ENCODE results near the gene FLII.
A peak's percentile ranks its signal among the peaks of the same experiment; 100 is the strongest.
"Not testable (repeated sequence)": the region's sequence is repeated elsewhere in the genome, so short reads cannot be mapped to it uniquely, and the experiment has no call there.

FLII gene

DNA sequence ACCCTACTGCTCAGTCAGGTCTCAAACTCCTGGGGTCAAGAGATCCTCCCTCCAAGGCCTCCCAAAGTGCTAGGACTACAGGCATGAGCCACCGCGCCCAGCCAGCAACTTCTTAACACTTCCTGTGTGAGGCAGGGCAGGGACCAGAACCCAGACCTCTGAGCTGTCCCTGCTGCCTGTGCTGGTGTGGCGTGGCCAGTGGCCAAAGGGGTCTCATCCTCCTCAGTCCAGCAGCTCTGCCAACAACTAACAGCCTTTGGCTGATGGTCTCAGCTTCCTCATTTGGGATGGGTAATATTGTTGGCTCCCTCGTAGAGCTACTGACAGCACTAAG, 34.5 kb downstream of the FLII start:
- no peak for DNase-seq (ENCODE audit: low read depth in 3 of 3)

DNA sequence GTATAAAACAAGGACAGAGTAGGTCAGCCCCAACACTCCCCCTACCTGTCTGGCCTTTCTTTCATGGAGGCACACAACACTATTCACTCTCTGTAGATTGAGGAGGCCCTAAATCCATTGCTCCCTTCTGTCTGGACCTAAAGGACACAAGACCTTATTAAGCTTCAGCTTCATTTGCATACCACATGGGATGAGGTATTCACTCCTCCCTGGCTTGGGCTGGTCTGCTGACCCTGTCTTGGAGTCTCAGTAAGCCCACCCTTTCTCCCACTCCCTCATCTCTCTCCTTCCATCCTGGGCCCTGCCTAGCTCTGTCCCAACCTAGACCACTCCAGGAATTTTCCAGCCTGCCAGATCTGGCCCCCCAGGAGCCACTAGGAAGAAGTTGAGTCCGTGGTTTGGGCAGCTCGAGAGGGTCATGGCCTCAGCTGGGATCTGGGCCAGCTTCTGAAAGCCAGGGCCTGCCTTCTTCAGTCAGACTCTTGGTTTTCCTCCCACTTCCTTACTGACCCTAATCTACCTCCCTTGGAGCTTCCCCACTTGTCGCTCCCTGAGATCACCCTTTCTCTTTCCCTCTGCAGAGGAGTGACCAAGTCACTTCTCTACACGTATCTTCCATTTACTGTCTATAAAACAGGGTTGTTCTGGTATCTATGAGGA, 39.7 kb downstream of the FLII start:
- no peak for DNase-seq (ENCODE audit: low read depth in 3 of 3)

DNA sequence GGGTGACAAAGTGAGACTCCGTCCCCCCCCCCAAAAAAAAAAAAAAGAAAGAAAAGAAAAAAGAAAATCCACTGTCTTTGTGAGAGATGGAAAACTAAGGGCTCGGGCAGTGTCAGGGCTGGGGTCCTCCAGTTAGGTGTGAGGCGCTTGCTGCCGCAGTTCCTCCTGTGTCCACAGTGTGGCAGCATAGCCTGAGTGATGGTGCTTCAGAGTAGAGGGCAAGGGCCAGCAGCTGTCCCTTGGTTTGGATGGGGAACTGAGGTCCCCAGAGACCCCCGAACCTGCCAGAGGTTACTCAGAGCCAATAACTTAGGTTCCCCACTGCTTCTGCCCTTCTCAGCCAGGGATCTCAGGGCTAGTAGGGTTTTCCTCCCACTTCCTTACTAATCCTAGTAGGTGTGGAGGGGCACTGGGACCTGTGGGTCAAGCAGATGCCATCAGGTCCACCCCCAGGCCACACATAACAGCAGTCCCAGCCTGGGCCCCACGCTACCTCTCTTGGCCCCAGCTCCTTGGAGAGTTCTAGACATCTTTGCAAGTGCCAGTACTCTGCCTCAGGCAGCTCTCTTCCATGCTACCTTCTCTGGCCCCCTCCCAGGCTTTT, 41.0 kb downstream of the FLII start:
- DNase-seq (ENCODE audit: low read depth in 3 of 3) = peak; percentile 43 to 73 (median 59)

DNA sequence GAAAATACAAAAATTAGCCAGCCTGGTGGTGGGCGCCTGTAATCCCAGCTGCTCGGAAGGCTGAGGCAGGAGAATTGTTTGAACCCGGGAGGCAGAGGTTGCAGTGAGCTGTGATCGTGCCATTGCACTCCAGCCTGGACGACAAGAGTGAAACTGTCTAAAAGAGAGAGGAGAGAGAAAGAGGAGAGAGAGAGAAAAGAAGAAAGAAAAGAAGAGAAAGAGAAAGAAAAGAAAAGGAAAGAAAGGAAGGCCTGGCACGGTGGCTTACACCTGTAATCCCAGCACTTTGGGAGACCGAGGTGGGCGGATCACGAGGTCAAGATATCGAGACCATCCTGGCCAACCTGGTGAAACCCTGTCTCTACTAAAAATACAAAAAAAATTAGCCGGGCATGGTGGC, 41.6 kb downstream of the FLII start:
- DNase-seq (ENCODE audit: low read depth in 3 of 3) = not testable (repeated sequence)

DNA sequence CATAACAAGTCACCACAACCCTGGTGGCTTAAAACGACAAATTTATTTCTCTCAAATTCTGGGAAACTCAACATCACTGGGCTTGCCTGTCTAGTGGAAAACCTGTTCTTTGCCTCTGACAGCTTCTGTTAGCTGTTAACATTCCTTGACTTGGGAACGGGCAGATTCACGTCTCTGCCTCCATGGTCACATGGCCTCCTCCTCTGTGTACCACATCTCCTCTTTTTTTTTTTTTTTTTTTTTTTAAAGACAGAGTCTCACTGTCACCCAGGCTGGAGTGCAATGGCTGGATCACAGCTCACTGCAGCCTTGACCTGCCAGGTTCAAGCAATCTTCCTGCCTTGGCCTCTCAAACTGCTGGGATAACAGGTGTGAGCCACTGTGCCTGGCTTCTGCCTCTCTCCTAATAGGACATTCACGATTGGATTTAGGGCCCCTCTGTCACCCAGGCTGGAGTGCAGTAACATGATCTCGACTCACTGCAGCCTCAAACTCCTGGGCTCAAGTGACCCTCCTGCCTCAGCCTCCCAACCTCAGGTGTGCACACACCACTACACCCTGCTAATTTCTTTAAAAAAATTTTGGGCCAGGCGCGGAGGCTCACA, 44.8 kb downstream of the FLII start:
- no peak for DNase-seq (ENCODE audit: low read depth in 3 of 3)

DNA sequence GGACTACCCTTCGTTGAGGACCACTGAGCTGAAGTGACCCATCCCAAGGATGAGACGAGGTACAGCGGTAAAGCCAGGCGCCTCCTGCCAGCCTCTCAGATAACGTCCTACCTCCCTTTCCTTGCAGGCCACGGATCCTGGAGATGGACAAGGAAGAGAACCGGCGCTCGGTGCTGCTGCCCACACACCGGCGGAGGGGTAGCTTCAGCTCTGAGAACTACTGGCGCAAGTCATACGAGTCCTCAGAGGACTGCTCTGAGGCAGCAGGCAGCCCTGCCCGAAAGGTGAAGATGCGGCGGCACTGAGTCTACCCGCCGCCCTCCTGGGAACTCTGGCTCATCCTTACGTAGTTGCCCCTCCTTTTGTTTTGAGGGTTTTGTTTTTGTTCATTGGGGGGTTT, 50.4 kb downstream of the FLII start:
- DNase-seq (ENCODE audit: low read depth in 3 of 3) = no peak

DNA sequence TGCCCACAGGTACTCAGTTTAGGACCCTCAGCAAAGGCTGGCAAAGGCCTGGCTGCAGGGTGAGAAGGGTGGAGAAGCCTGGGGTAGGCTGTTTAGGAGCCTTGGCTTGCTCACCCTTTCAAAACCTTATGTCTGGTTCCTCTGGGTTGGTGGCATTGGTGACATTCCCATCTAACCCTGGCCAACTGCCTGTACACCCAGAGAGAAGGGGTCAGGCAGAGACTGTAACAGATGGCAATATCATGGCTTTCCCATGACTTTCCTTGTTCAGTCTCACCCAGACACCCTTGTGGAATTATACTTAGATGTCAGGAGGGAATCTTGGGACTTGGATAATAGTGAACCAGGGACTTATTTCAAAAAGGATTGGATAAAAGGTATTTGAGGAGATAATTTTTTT, 51.6 kb downstream of the FLII start:
- no peak for DNase-seq (ENCODE audit: low read depth in 3 of 3)

DNA sequence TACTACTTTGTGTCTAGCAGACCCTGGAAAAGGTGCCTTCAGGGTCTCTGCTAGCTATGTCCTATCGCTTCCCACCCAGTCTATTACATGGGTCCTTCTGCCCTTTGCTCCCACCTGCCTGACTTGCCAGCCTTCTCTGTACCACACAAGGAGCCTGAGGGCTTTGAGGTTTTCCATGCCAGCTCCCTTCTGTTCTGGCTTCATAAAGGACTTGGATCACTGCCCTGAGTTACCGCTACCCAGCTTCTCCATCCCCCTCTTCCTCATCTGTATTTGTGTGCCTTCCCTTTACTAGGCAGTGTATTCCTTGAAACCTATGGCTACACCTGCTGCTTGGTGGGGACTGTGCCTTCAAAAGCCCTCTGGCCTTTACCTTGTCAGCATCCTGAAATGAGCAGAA, 52.7 kb downstream of the FLII start:
- DNase-seq (ENCODE audit: low read depth in 3 of 3) = no peak

DNA sequence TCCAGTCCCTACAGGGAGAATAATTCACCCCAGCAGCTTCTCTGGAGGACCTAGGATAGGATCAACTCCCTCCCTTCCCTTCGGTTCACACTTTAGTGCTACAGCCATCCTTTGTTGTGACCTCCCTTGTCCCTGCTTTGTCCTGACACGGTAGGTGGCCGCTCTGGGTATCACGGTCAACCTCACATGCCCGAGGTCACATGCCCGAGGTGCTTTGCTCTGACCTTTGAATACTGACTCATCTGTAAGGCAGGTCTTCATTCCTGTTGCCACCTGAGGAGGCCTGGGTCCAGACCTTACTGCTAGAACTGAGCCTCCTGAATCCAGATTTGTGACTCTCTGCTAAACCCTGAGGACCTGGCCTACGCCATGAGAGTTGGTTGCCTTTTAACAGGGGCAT, 55.2 kb downstream of the FLII start:
- no peak for DNase-seq (ENCODE audit: low read depth in 3 of 3)

DNA sequence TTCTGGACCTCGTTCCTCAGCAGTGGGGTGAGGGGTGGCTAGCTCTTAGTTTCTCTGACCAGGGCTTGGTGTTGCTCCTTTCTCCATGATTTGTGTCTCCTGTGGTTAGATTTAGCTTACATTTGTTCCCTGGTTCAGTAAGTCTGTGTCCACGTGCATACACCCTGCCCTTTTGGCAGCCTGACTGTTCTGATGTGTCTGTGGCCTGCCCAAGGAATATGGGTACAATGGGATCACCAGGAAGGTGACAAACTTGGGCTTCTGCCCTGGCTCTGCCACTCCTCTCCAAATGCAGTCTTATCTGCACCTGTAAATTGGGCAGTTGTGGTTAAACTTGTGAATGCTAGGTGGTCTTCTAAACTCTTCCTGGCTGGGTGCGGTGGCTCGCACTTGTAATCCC, 57.4 kb downstream of the FLII start:
- no peak for DNase-seq (ENCODE audit: low read depth in 3 of 3)

DNA sequence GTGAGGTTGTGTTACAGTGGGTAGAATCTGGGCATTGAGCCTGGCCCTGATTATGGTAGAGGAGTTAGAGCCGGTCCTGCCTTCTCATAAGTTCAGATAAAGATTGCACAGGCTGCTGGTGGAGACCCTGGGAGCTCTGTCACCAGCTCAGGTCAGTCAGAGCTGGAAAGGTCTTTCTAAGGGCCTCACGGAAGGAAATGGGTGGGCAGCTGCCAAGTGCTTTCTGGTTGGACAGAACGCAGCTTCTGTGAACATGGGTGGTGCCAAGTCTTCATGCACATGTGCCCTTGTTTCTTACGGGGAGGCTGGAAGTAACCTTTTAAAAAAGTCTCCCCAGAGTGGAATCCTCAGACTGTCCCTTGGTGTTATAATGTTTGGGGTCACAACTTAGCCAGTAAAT, 60.0 kb downstream of the FLII start:
- no peak for DNase-seq (ENCODE audit: low read depth in 3 of 3)

DNA sequence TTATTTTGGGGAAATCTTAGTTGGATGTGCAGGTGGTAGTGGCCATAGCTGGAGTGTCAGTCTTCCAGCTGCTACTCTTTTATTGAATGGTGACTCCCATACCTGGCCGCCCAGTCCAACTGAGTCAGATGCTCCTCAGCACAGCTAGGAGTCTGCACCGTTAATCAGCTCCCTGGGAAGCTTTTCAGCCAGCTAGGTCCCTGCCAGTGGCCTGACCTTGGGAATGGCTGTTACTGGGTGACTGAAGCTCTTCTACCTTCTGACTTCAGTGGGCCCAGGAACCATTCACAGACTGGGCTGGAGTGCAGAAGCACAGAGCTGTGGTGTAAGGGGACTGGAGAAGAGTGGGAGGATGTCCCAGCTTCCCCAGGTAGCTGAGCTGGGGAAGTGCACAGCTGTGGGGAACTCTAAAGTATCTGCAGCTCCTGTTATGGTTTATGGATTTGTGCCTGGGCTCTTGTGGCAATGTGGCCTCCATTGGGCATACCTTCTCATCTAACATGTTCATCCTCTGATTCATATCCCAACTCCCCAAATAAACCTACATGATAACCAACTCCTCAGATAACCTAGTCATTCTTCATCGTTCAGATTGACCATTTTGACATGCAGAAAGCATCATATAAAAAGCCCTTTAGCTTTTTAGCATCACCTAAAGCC, 60.9 kb downstream of the FLII start:
- no peak for DNase-seq (ENCODE audit: low read depth in 3 of 3)

DNA sequence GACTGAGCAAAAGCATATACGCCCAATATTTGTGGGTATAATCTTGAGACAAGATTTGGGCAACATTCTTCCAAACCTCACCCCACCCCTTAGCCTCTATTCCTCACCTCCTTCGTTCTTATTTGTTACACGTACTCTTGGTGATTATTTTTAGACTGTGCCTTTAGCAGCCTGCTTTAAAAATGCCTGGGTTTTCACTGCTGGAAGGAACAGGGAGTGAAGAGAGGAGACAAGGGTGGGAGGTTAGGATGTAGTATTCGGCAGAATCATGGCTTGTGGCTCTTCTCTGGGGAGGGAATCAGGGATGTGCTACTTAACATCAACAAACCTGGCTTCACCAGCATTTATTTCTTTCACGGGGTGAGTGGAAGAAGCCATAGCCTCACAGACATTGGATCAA, 63.3 kb downstream of the FLII start:
- DNase-seq (ENCODE audit: low read depth in 3 of 3) = no peak
